HG03095 (cell line): ENCODE data around the gene KLRC4.
A peak's percentile ranks its signal among the peaks of the same experiment; 100 is the strongest.
"Not testable (repeated sequence)": the region's sequence is repeated elsewhere in the genome, so short reads cannot be mapped to it uniquely, and the experiment has no call there.

Source experiments
- ATAC-seq: cut with Tn5 transposase; IDR thresholded peaks from one replicate; pipeline ENCODE4 v1.9.1; 2021; ENCODE audit warnings: moderate library complexity; ENCODE audit not compliant: unreplicated experiment

Gene KLRC4

GRCh38 chr12:10398168-10398567, 11.4 kb downstream of the KLRC4 start:
- ATAC-seq, result no peak

- no peak for ATAC-seq
These were observed 12.3 kb downstream of the KLRC4 start for GRCh38 chr12:10397296-10397695.

GRCh38 chr12:10396176-10396575, 13.4 kb downstream of the KLRC4 start:
- not testable (repeated sequence) for ATAC-seq

- ATAC-seq, result peak; percentile 84
These were observed 14.1 kb downstream of the KLRC4 start for GRCh38 chr12:10395390-10395998.

GRCh38 chr12:10394531-10395152, 14.9 kb downstream of the KLRC4 start:
- not testable (repeated sequence) for ATAC-seq

GRCh38 chr12:10393291-10393690, 16.3 kb downstream of the KLRC4 start:
- no peak for ATAC-seq

GRCh38 chr12:10392394-10392930, 17.1 kb downstream of the KLRC4 start:
- peak; percentile 49 for ATAC-seq

- not testable (repeated sequence) for ATAC-seq
These were observed 18.6 kb downstream of the KLRC4 start for GRCh38 chr12:10390991-10391390.

GRCh38 chr12:10389904-10390303, 19.7 kb downstream of the KLRC4 start, which contains the start of gene KLRK1:
TSS of gene KLRK1 (minus strand) at chr12:10390041. CDS start at chr12:10388810, 1,231 bp downstream.
- no peak for ATAC-seq

- ATAC-seq, result no peak
These were observed 20.7 kb downstream of the KLRC4 start for GRCh38 chr12:10388624-10389413.

GRCh38 chr12:10387498-10387897, 22.1 kb downstream of the KLRC4 start:
- ATAC-seq, result not testable (repeated sequence)

GRCh38 chr12:10386857-10387256, 22.7 kb downstream of the KLRC4 start:
- no peak for ATAC-seq

- no peak for ATAC-seq
These were observed 24.4 kb downstream of the KLRC4 start for GRCh38 chr12:10385166-10385613.

GRCh38 chr12:10384191-10384590, 25.4 kb downstream of the KLRC4 start:
- ATAC-seq, result no peak

GRCh38 chr12:10381928-10382628, 27.5 kb downstream of the KLRC4 start:
- ATAC-seq, result no peak

- ATAC-seq, result not testable (repeated sequence)
These were observed 30.8 kb downstream of the KLRC4 start for GRCh38 chr12:10378737-10379136.

- no peak for ATAC-seq
These were observed 34.9 kb downstream of the KLRC4 start for GRCh38 chr12:10374624-10375018.

- no peak for ATAC-seq
These were observed 37.0 kb downstream of the KLRC4 start for GRCh38 chr12:10372559-10372958.

GRCh38 chr12:10371893-10372535, 37.5 kb downstream of the KLRC4 start:
- ATAC-seq, result not testable (repeated sequence)
